Hepatocyte (in vitro differentiated cells): ENCODE measurements around the gene PPIP5K1. TPM values are rescaled to one million over a fixed set of nuclear protein-coding genes. Genes with fewer than 3 reads are reported as not detected.

Experiments used
- DNase-seq: peaks from one replicate; pipeline ENCODE4 v3.0.0-alpha.2; 2016; ENCODE audit warnings: low spot score
- H2AFZ ChIP-seq: fragments of 200-600 bp; sonication (generic); 2 replicates; pipeline ENCODE4 v1.6.0; 2016; ENCODE audit warnings: antibody characterized with exemption, mild to moderate bottlenecking
- H3K27ac ChIP-seq: fragments of 200-600 bp; sonication (generic); 2 replicates; pipeline ENCODE4 v1.5.1; 2016; ENCODE audit warnings: mild to moderate bottlenecking
- H3K27me3 ChIP-seq: fragments of 200-600 bp; sonication (generic); 2 replicates; pipeline ENCODE4 v1.6.1; 2016
- H3K36me3 ChIP-seq: fragments of 200-600 bp; sonication (generic); replicated peaks from 2 replicates; pipeline ENCODE4 v1.5.1; 2016; ENCODE audit warnings: low read depth; ENCODE audit not compliant: insufficient read depth
- H3K4me1 ChIP-seq: fragments of 200-600 bp; sonication (generic); 2 replicates; pipeline ENCODE4 v1.5.1; 2016; ENCODE audit warnings: mild to moderate bottlenecking, moderate library complexity; ENCODE audit not compliant: insufficient read depth
- H3K4me2 ChIP-seq: fragments of 200-600 bp; sonication (generic); 2 replicates; pipeline ENCODE4 v1.6.0; 2016
- H3K4me3 ChIP-seq: fragments of 200-600 bp; sonication (generic); 2 replicates; pipeline ENCODE4 v1.5.1; 2016; ENCODE audit warnings: mild to moderate bottlenecking
- H3K79me2 ChIP-seq: fragments of 200-600 bp; sonication (generic); 2 replicates; pipeline ENCODE4 v1.6.0; 2017; ENCODE audit warnings: mild to moderate bottlenecking
- H3K9me2 ChIP-seq: fragments of 200-600 bp; sonication (generic); replicated peaks from 2 replicates; pipeline ENCODE4 v1.6.0; 2017; ENCODE audit warnings: mild to moderate bottlenecking; ENCODE audit not compliant: insufficient read depth
- H3K9me3 ChIP-seq: fragments of 200-600 bp; sonication (generic); 2 replicates; pipeline ENCODE4 v1.5.1; 2016; ENCODE audit warnings: low read depth, mild to moderate bottlenecking
- H4K20me1 ChIP-seq: fragments of 200-600 bp; sonication (generic); 2 replicates; pipeline ENCODE4 v1.6.0; 2016; ENCODE audit warnings: mild to moderate bottlenecking; ENCODE audit not compliant: insufficient read depth, poor library complexity, severe bottlenecking
- EZH2 ChIP-seq: fragments of 200-600 bp; sonication (generic); IDR thresholded peaks from 2 replicates; pipeline ENCODE4 v1.6.1; 2016; ENCODE audit warnings: antibody characterized with exemption, mild to moderate bottlenecking, borderline replicate concordance
- EZH2phosphoT487 ChIP-seq: fragments of 200-600 bp; sonication (generic); IDR thresholded peaks from one replicate; pipeline ENCODE4 v1.6.1; 2018; ENCODE audit warnings: antibody characterized with exemption, mild to moderate bottlenecking, low read depth, moderate library complexity; ENCODE audit not compliant: unreplicated experiment, severe bottlenecking
- WGBS: methylation state at CpG from one replicate; pipeline ENCODE4 v1.1.6; 2016; ENCODE audit warnings: low lambda C conversion rate; ENCODE audit errors: missing lambda C conversion rate; 5-methylcytosine and 5-hydroxymethylcytosine counted together
- polyA plus RNA-seq: library from polyadenylated mRNA; unstranded; fragments of >200 nt; fragmentation: Nextera tagmentation; extraction: Ambion mirVana; gene quantifications from 2 replicates; pipeline ENCODE4 v1.2.1, GENCODE V29; 2016
- total RNA-seq: library from RNA; depleted of rRNA; stranded (reverse); fragments of >200 nt; gene quantifications from 2 replicates; pipeline ENCODE4 v1.2.3, GENCODE V29; 2014
- TF ChIP-seq, protein P1 (sequence below): fragments of 200-600 bp; sonication (generic); IDR thresholded peaks from 2 replicates; pipeline ENCODE4 v1.5.1; 2016; ENCODE audit warnings: antibody characterized with exemption, mild to moderate bottlenecking; ENCODE audit not compliant: poor library complexity

The PPIP5K1 gene
- total and polyA plus RNA-seq, 2 experiments from 2014 or later, result 6.5 to 20.8 TPM

DNA sequence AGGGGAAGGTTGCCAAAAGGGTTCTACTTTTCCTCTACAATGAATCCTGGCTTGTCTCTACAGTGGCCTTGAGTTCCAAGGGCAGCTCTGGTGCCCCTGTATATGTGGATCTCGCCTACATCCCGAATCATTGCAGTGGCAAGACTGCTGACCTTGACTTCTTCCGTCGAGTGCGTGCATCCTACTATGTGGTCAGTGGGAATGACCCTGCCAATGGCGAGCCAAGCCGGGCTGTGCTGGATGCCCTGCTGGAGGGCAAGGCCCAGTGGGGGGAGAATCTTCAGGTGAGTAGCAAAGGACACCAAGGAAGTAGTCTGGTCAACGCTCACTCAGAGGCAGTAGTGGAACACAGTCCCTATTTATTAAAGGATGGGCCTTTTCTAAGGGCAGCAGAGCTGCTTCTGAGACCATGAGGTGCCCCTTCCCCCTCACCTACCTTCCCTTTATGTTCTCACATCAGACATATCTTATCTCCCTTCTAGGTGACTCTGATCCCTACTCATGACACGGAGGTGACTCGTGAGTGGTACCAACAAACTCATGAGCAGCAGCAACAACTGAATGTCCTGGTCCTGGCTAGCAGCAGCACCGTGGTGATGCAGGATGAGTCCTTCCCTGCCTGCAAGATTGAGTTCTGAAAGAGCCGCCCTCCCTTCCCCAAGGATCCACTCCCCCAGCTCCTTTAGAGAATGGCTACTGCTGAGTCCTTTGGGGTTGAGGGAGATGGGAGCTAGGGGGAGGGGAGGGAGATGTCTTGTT is 60.2 kb downstream of the PPIP5K1 start:
- Histone ChIP-seq H3K4me2 (no peak overlapping the region), H3K27ac (no peak overlapping the region), H3K9me2 (no peaks in the 10 kb centered on the region), H3K4me1 (no peaks in the 10 kb centered on the region), H4K20me1 (no peaks in the 10 kb centered on the region), H3K27me3 (no peaks in the 10 kb centered on the region), H3K36me3 (no peaks in the 10 kb centered on the region), H2AFZ (no peak overlapping the region), H3K9me3 (no peaks in the 10 kb centered on the region), H3K4me3 (no peak overlapping the region), H3K79me2 (no peaks in the 10 kb centered on the region)
- TF ChIP-seq, protein P1, sequence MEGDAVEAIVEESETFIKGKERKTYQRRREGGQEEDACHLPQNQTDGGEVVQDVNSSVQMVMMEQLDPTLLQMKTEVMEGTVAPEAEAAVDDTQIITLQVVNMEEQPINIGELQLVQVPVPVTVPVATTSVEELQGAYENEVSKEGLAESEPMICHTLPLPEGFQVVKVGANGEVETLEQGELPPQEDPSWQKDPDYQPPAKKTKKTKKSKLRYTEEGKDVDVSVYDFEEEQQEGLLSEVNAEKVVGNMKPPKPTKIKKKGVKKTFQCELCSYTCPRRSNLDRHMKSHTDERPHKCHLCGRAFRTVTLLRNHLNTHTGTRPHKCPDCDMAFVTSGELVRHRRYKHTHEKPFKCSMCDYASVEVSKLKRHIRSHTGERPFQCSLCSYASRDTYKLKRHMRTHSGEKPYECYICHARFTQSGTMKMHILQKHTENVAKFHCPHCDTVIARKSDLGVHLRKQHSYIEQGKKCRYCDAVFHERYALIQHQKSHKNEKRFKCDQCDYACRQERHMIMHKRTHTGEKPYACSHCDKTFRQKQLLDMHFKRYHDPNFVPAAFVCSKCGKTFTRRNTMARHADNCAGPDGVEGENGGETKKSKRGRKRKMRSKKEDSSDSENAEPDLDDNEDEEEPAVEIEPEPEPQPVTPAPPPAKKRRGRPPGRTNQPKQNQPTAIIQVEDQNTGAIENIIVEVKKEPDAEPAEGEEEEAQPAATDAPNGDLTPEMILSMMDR, result no peak
- no peak for TF ChIP-seq EZH2
- TF ChIP-seq EZH2phosphoT487, result no peak
- WGBS, result 88% methylated on average over 12 of the region's 12 CpGs
- no peak for DNase-seq

DNA sequence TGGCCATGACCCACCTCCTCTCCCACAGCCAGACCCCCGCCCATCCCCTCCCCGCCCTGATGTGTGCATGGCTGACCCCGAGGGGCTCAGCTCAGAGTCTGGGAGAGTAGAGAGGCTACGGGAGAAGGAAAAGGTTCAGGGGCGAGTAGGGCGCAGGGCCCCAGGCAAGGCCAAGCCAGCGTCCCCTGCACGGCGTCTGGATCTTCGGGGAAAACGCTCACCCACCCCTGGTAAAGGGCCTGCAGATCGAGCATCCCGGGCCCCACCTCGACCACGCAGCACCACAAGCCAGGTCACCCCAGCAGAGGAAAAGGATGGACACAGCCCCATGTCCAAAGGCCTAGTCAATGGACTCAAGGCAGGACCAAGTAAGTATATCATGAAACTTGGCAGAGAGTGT is 60.9 kb downstream of the PPIP5K1 start:
- no peaks in the 10 kb centered on the region for H3K9me2 ChIP-seq
- WGBS, result 97% methylated on average over 15 of the region's 15 CpGs
- no peak for TF ChIP-seq EZH2phosphoT487
- TF ChIP-seq, protein P1, result no peak

DNA sequence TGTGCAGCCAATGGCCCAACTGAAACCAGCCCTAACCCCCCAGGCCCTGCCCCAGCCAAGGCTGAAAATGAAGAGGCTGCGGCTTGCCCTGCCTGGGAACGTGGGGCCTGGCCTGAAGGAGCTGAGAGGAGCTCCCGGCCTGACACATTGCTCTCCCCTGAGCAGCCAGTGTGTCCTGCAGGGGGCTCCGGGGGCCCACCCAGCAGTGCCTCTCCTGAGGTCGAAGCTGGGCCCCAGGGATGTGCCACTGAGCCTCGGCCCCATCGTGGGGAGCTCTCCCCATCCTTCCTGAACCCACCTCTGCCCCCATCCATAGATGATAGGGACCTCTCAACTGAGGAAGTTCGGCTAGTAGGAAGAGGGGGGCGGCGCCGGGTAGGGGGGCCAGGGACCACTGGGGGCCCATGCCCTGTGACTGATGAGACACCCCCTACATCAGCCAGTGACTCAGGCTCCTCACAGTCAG is 61.4 kb downstream of the PPIP5K1 start:
- H3K27ac ChIP-seq, result no peak overlapping the region
- no peak overlapping the region for H3K4me3 ChIP-seq
- no peak overlapping the region for H2AFZ ChIP-seq
- WGBS, result 95% methylated on average over 11 of the region's 11 CpGs
- no peaks in the 10 kb centered on the region for H3K9me3 ChIP-seq
- no peaks in the 10 kb centered on the region for H4K20me1 ChIP-seq
- no peaks in the 10 kb centered on the region for H3K27me3 ChIP-seq
- H3K9me2 ChIP-seq, result no peaks in the 10 kb centered on the region
- TF ChIP-seq, protein P1, result no peak
- TF ChIP-seq EZH2, result no peak
- no peak for TF ChIP-seq EZH2phosphoT487
- H3K79me2 ChIP-seq, result no peaks in the 10 kb centered on the region
- no peak overlapping the region for H3K4me2 ChIP-seq
- no peak for DNase-seq
- H3K4me1 ChIP-seq, result no peaks in the 10 kb centered on the region
- no peaks in the 10 kb centered on the region for H3K36me3 ChIP-seq

More for the DNA sequence above, 60.9 kb downstream of the PPIP5K1 start:
- H3K9me3 ChIP-seq, result no peaks in the 10 kb centered on the region
- H3K79me2 ChIP-seq, result no peaks in the 10 kb centered on the region
- H3K36me3 ChIP-seq, result no peaks in the 10 kb centered on the region
- H3K27me3 ChIP-seq, result no peaks in the 10 kb centered on the region
- H3K4me3 ChIP-seq, result no peak overlapping the region
- H3K4me2 ChIP-seq, result no peak overlapping the region
- DNase-seq, result no peak
- H4K20me1 ChIP-seq, result no peaks in the 10 kb centered on the region
- H3K4me1 ChIP-seq, result no peaks in the 10 kb centered on the region
- H2AFZ ChIP-seq, result no peak overlapping the region
- no peak overlapping the region for H3K27ac ChIP-seq
